ENCODE data around the gene OR6B3.

- no peak for TF ChIP-seq POLR2A (IDR thresholded peaks at IDR 0.05)
- TF ChIP-seq, protein P1, sequence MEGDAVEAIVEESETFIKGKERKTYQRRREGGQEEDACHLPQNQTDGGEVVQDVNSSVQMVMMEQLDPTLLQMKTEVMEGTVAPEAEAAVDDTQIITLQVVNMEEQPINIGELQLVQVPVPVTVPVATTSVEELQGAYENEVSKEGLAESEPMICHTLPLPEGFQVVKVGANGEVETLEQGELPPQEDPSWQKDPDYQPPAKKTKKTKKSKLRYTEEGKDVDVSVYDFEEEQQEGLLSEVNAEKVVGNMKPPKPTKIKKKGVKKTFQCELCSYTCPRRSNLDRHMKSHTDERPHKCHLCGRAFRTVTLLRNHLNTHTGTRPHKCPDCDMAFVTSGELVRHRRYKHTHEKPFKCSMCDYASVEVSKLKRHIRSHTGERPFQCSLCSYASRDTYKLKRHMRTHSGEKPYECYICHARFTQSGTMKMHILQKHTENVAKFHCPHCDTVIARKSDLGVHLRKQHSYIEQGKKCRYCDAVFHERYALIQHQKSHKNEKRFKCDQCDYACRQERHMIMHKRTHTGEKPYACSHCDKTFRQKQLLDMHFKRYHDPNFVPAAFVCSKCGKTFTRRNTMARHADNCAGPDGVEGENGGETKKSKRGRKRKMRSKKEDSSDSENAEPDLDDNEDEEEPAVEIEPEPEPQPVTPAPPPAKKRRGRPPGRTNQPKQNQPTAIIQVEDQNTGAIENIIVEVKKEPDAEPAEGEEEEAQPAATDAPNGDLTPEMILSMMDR (IDR thresholded peaks at IDR 0.05): no peak
Observed at GRCh38 chr2:240086563-240086962, 33.2 kb upstream of the OR6B3 start.
